Measurements from ENCODE around the gene TSN. TPM values are rescaled to one million over a fixed set of nuclear protein-coding genes. Genes with fewer than 3 reads are reported as not detected.
"Not testable (repeated sequence)": the region's sequence is repeated elsewhere in the genome, so short reads cannot be mapped to it uniquely, and the experiment has no call there.

The TSN gene
- total RNA-seq: 43.9 TPM
- long read RNA-seq, transcript TSN-201 (6 exons, 3,420 nt): major isoform, 122 of 139 reads
- long read RNA-seq, partial matches to known transcripts: 6 of 139 reads
- long read RNA-seq, other reads (novel, unspliced or antisense): 7 of 139 reads

GRCh38 chr2:121755237-121756111, at the start of gene TSN:
TSN (plus strand) TSS chr2:121755651; CDS start chr2:121755780, 129 bp downstream.
- intact Hi-C loops (cut with DNase I): loop anchor here (1.0 kb wide), 1 partner anchor 19 kb away; the partner anchor contains the start of gene NIFK
- peak; percentile 98 for DNase-seq (ENCODE audit: low spot score)

GRCh38 chr2:121705958-121706357, 49.5 kb upstream of the TSN start:
- no peak for DNase-seq (ENCODE audit: low spot score)
- intact Hi-C loops (cut with DNase I): no loop called here

- intact Hi-C loops (cut with DNase I): no loop called here
Measured at GRCh38 chr2:121707344-121707919, 48.0 kb upstream of the TSN start.

GRCh38 chr2:121707920-121708361, 47.5 kb upstream of the TSN start:
- DNase-seq (ENCODE audit: low spot score): no peak
- intact Hi-C loops (cut with DNase I): no loop called here

More at GRCh38 chr2:121707344-121707919, 48.0 kb upstream of the TSN start:
- DNase-seq (ENCODE audit: low spot score): no peak

- DNase-seq (ENCODE audit: low spot score): no peak
- intact Hi-C loops (cut with DNase I): loop anchor here (10.0 kb wide), 1 partner anchor 55 kb away; no protein-coding TSS in a partner anchor
Measured at GRCh38 chr2:121709776-121710469, 45.5 kb upstream of the TSN start.

GRCh38 chr2:121710470-121711170, 44.8 kb upstream of the TSN start:
- intact Hi-C loops (cut with DNase I): loop anchor here (10.0 kb wide), 1 partner anchor 56 kb away; no protein-coding TSS in a partner anchor
- no peak for DNase-seq (ENCODE audit: low spot score)

- not testable (repeated sequence) for DNase-seq (ENCODE audit: low spot score)
- intact Hi-C loops (cut with DNase I): loop anchor here (10.0 kb wide), 1 partner anchor 57 kb away; no protein-coding TSS in a partner anchor
Measured at GRCh38 chr2:121711481-121711880, 44.0 kb upstream of the TSN start.

- no peak for DNase-seq (ENCODE audit: low spot score)
- intact Hi-C loops (cut with DNase I): loop anchor here (10.0 kb wide), 1 partner anchor 61 kb away; no protein-coding TSS in a partner anchor
Measured at GRCh38 chr2:121716126-121716525, 39.3 kb upstream of the TSN start.

GRCh38 chr2:121717529-121717928, 37.9 kb upstream of the TSN start:
- intact Hi-C loops (cut with DNase I): loop anchor here (10.0 kb wide), 1 partner anchor 63 kb away; no protein-coding TSS in a partner anchor
- no peak for DNase-seq (ENCODE audit: low spot score)

GRCh38 chr2:121721926-121722325, 33.5 kb upstream of the TSN start:
- no peak for DNase-seq (ENCODE audit: low spot score)
- intact Hi-C loops (cut with DNase I): no loop called here

GRCh38 chr2:121722479-121722878, 33.0 kb upstream of the TSN start:
- no peak for DNase-seq (ENCODE audit: low spot score)
- intact Hi-C loops (cut with DNase I): no loop called here

GRCh38 chr2:121723316-121723715, 32.1 kb upstream of the TSN start:
- intact Hi-C loops (cut with DNase I): no loop called here
- no peak for DNase-seq (ENCODE audit: low spot score)

- intact Hi-C loops (cut with DNase I): no loop called here
- DNase-seq (ENCODE audit: low spot score): no peak
Measured at GRCh38 chr2:121727332-121727731, 28.1 kb upstream of the TSN start.

- intact Hi-C loops (cut with DNase I): no loop called here
- no peak for DNase-seq (ENCODE audit: low spot score)
Measured at GRCh38 chr2:121727950-121728349, 27.5 kb upstream of the TSN start.

GRCh38 chr2:121731366-121731765, 24.1 kb upstream of the TSN start:
- intact Hi-C loops (cut with DNase I): no loop called here

GRCh38 chr2:121734544-121734943, 20.9 kb upstream of the TSN start:
- intact Hi-C loops (cut with DNase I); DNase-seq (ENCODE audit: low spot score): not testable (repeated sequence)

More at GRCh38 chr2:121731366-121731765, 24.1 kb upstream of the TSN start:
- no peak for DNase-seq (ENCODE audit: low spot score)

- DNase-seq (ENCODE audit: low spot score): no peak
- intact Hi-C loops (cut with DNase I): loop anchor here (1.0 kb wide), 2 partner anchors 20 to 205 kb away; partner anchors contain the start of genes RNU4ATAC and TSN
Measured at GRCh38 chr2:121735518-121736074, 19.9 kb upstream of the TSN start.

- intact Hi-C loops (cut with DNase I): loop anchor here (1.0 kb wide), 2 partner anchors 19 to 206 kb away; partner anchors contain the start of genes RNU4ATAC and TSN
- no peak for DNase-seq (ENCODE audit: low spot score)
Measured at GRCh38 chr2:121736140-121736461, 19.4 kb upstream of the TSN start.
